Measurements from ENCODE around the gene HAUS8. TPM values are rescaled to one million over a fixed set of nuclear protein-coding genes. Genes with fewer than 3 reads are reported as not detected.
"Not testable (repeated sequence)": the region's sequence is repeated elsewhere in the genome, so short reads cannot be mapped to it uniquely, and the experiment has no call there.

HAUS8 gene
- total RNA-seq, 4 donors from 2014 or later, result 9.7 to 29.7 (median 10.1) TPM

- H3K4me1 ChIP-seq, result peaks cover 0 to 25% (median 14%) of the 10 kb centered on the region in 4 donors
- DNase-seq, result peak in 1 of 3 donors; percentile 83
Observed at GRCh38 chr19:17107546-17108452, 32.5 kb upstream of the HAUS8 start.

GRCh38 chr19:17106964-17107363 lies 31.7 kb upstream of the HAUS8 start:
- peaks cover 0 to 37% (median 0%) of the 10 kb centered on the region in 3 donors for H3K36me3 ChIP-seq
- H3K27me3 ChIP-seq, H3K9me3 ChIP-seq, H3K4me3 ChIP-seq, DNase-seq: not testable (repeated sequence)
- peaks cover 0 to 25% (median 14%) of the 10 kb centered on the region in 4 donors for H3K4me1 ChIP-seq
- H3K27ac ChIP-seq, result peak overlapping the region; percentile 38 to 83 (median 81)

More at GRCh38 chr19:17107546-17108452, 32.5 kb upstream of the HAUS8 start:
- TF ChIP-seq POLR2A (IDR thresholded peaks at IDR 0.05) (no peak), CTCF (IDR thresholded peaks at IDR 0.05) (no peak)
- Histone ChIP-seq H3K4me3 (no peak overlapping the region), H3K9me3 (no peaks in the 10 kb centered on the region), H3K27me3 (no peaks in the 10 kb centered on the region), H3K36me3 (peaks cover 0 to 29% (median 0%) of the 10 kb centered on the region in 3 donors), H3K27ac (peak overlapping the region; percentile 38 to 83 (median 81))

GRCh38 chr19:17105556-17105955 lies 30.3 kb upstream of the HAUS8 start:
- Histone ChIP-seq H3K4me3 (no peak overlapping the region), H3K27me3 (no peaks in the 10 kb centered on the region), H3K36me3 (peaks cover 0 to 46% (median 0%) of the 10 kb centered on the region in 3 donors), H3K4me1 (peaks cover 0 to 20% (median 14%) of the 10 kb centered on the region in 4 donors), H3K27ac (peak overlapping the region in 3 of 4 donors; percentile 5 to 82 (median 53)), H3K9me3 (no peaks in the 10 kb centered on the region)
- peak in 1 of 3 donors; percentile 50 for DNase-seq
- TF ChIP-seq CTCF (IDR thresholded peaks at IDR 0.05) (no peak), POLR2A (IDR thresholded peaks at IDR 0.05) (no peak)

- peak overlapping the region in 1 of 4 donors; percentile 82 for H3K27ac ChIP-seq
- DNase-seq, result no peak
- H3K9me3 ChIP-seq, result no peaks in the 10 kb centered on the region
- H3K4me1 ChIP-seq, result peaks cover 0 to 15% (median 13%) of the 10 kb centered on the region in 4 donors
- no peaks in the 10 kb centered on the region for H3K27me3 ChIP-seq
- H3K36me3 ChIP-seq, result peaks cover 0 to 46% (median 0%) of the 10 kb centered on the region in 3 donors
- TF ChIP-seq POLR2A (IDR thresholded peaks at IDR 0.05), result no peak
- TF ChIP-seq CTCF (IDR thresholded peaks at IDR 0.05), result no peak
- H3K4me3 ChIP-seq, result no peak overlapping the region
Observed at GRCh38 chr19:17104679-17105078, 29.4 kb upstream of the HAUS8 start.

GRCh38 chr19:17103177-17103576 lies 27.9 kb upstream of the HAUS8 start:
- peak in 1 of 3 donors; percentile 64 for DNase-seq
- H3K4me3 ChIP-seq, result no peak overlapping the region
- H3K4me1 ChIP-seq, result peaks cover 0 to 12% (median 7%) of the 10 kb centered on the region in 4 donors
- H3K9me3 ChIP-seq, result no peaks in the 10 kb centered on the region
- peak overlapping the region in 1 of 4 donors; percentile 63 for H3K27ac ChIP-seq
- TF ChIP-seq POLR2A (IDR thresholded peaks at IDR 0.05) (no peak), CTCF (IDR thresholded peaks at IDR 0.05) (peak in 5 of 6 experiments; percentile 15 to 42 (median 19))
- H3K27me3 ChIP-seq, result no peaks in the 10 kb centered on the region
- peaks cover 0 to 46% (median 0%) of the 10 kb centered on the region in 3 donors for H3K36me3 ChIP-seq
